GM23338 (cell line): ENCODE data around the gene RCSD1. TPM values are rescaled to one million over a fixed set of nuclear protein-coding genes. Genes with fewer than 3 reads are reported as not detected.

ENCODE experiments used
- ATAC-seq: fragments of 200-7000 bp; cut with Tn5 transposase; 3 replicates; pipeline ENCODE4 v1.9.1; 2020
- DNase-seq: peaks from one replicate; pipeline ENCODE4 v3.0.0-alpha.2; 2015; ENCODE audit warnings: low spot score
- H2AFZ ChIP-seq: fragments of 200-600 bp; sonication (generic); 2 replicates; pipeline ENCODE4 v1.8.0; 2016; ENCODE audit warnings: antibody characterized with exemption, mild to moderate bottlenecking, moderate library complexity
- H3F3A ChIP-seq: fragments of 200-600 bp; sonication (generic); replicated peaks from 2 replicates; pipeline ENCODE4 v1.8.0; 2017; ENCODE audit warnings: antibody characterized with exemption, mixed run types, low read depth
- H3K27ac ChIP-seq: fragments of 200-600 bp; sonication (generic); 2 replicates; pipeline ENCODE4 v1.6.1; 2016; ENCODE audit warnings: low read depth
- H3K27me3 ChIP-seq: fragments of 200-600 bp; sonication (generic); 2 replicates; pipeline ENCODE4 v1.8.0; 2016; ENCODE audit warnings: mild to moderate bottlenecking, mixed run types, moderate library complexity; ENCODE audit not compliant: insufficient read depth
- H3K36me3 ChIP-seq: fragments of 200-600 bp; sonication (generic); 2 replicates; pipeline ENCODE4 v1.8.0; 2016; ENCODE audit warnings: mild to moderate bottlenecking; ENCODE audit not compliant: insufficient read depth
- H3K4me1 ChIP-seq: fragments of 200-600 bp; sonication (generic); 2 replicates; pipeline ENCODE4 v1.8.0; 2016; ENCODE audit warnings: mild to moderate bottlenecking, moderate library complexity; ENCODE audit not compliant: insufficient read depth
- H3K4me2 ChIP-seq: fragments of 200-600 bp; sonication (generic); 2 replicates; pipeline ENCODE4 v1.7.1; 2017; ENCODE audit warnings: mixed run types
- H3K4me3 ChIP-seq: fragments of 200-600 bp; sonication (generic); 2 replicates; pipeline ENCODE4 v1.6.1; 2016; ENCODE audit warnings: mixed run types
- H3K79me2 ChIP-seq: fragments of 200-600 bp; sonication (generic); replicated peaks from 2 replicates; pipeline ENCODE4 v1.8.0; 2017; ENCODE audit warnings: mild to moderate bottlenecking; ENCODE audit not compliant: insufficient read depth
- H3K9me2 ChIP-seq: fragments of 200-600 bp; sonication (generic); 2 replicates; pipeline ENCODE4 v1.8.0; 2017; ENCODE audit not compliant: insufficient read depth
- H4K20me1 ChIP-seq: fragments of 200-600 bp; sonication (generic); replicated peaks from 2 replicates; pipeline ENCODE4 v1.8.0; 2017; ENCODE audit warnings: mild to moderate bottlenecking; ENCODE audit not compliant: insufficient read depth
- H3K27ac Mint-ChIP-seq: 2 replicates; pipeline ENCODE4 v1.8.0; 2020; ENCODE audit warnings: inconsistent platforms, mild to moderate bottlenecking, moderate library complexity, mixed read lengths
- H3K27me3 Mint-ChIP-seq: 3 replicates; pipeline ENCODE4 v1.8.0; 2022; ENCODE audit warnings: low read depth, mild to moderate bottlenecking, moderate library complexity, mixed read lengths, inconsistent platforms; ENCODE audit not compliant: insufficient read depth, poor library complexity
- H3K36me3 Mint-ChIP-seq: 3 replicates; pipeline ENCODE4 v1.8.0; 2021; ENCODE audit warnings: low read depth, mild to moderate bottlenecking, inconsistent platforms, moderate library complexity, mixed read lengths
- H3K4me1 Mint-ChIP-seq: 3 replicates; pipeline ENCODE4 v1.8.0; 2020; ENCODE audit warnings: mild to moderate bottlenecking, inconsistent platforms, mixed read lengths
- H3K4me3 Mint-ChIP-seq: 3 replicates; pipeline ENCODE4 v1.8.0; 2021; ENCODE audit warnings: moderate library complexity, mild to moderate bottlenecking, inconsistent platforms, mixed read lengths
- H3K9me3 Mint-ChIP-seq: 3 replicates; pipeline ENCODE4 v1.8.0; 2020; ENCODE audit warnings: moderate library complexity, mild to moderate bottlenecking, inconsistent platforms, mixed read lengths
- CREB1 ChIP-seq: fragments of 250-450 bp; sonication (Bioruptor Pico); IDR thresholded peaks from 2 replicates; pipeline ENCODE4 v1.5.0; 2020; ENCODE audit warnings: low read depth, mild to moderate bottlenecking, moderate library complexity
- CTCF ChIP-seq, 2 experiments: fragments of 200-600 bp in 1 of 2; sonication (generic) in 1 of 2; conservative IDR thresholded peaks; 2 replicates each; pipeline versions ENCODE4 v1.5.1 to v1.6.1; 2016 to 2017; ENCODE audit warnings: antibody characterized with exemption in 2 of 2, low read depth in 2 of 2, mild to moderate bottlenecking in 2 of 2, moderate library complexity in 1 of 2
- ETS1 ChIP-seq: IDR thresholded peaks from 2 replicates; pipeline ENCODE4 v1.6.1; 2016; ENCODE audit warnings: antibody characterized with exemption
- EZH2 ChIP-seq: fragments of 200-600 bp; sonication (generic); IDR thresholded peaks from one replicate; pipeline ENCODE4 v1.8.0; 2017; ENCODE audit warnings: antibody characterized with exemption, mild to moderate bottlenecking, low read depth; ENCODE audit not compliant: unreplicated experiment
- EZH2phosphoT487 ChIP-seq: fragments of 200-600 bp; sonication (generic); IDR thresholded peaks from one replicate; pipeline ENCODE4 v1.8.1; 2018; ENCODE audit warnings: antibody characterized with exemption; ENCODE audit not compliant: unreplicated experiment
- JUNB ChIP-seq: IDR thresholded peaks from one replicate; pipeline ENCODE4 v1.6.1; 2016; ENCODE audit warnings: antibody characterized with exemption; ENCODE audit not compliant: unreplicated experiment
- NANOG ChIP-seq: IDR thresholded peaks from 2 replicates; pipeline ENCODE4 v1.6.1; 2016; ENCODE audit warnings: antibody characterized with exemption, borderline replicate concordance
- POLR2AphosphoS5 ChIP-seq: IDR thresholded peaks from 2 replicates; pipeline ENCODE4 v1.6.1; 2016; ENCODE audit warnings: antibody characterized with exemption, low read depth
- REST ChIP-seq: IDR thresholded peaks from one replicate; pipeline ENCODE4 v1.6.1; 2018; ENCODE audit warnings: antibody characterized with exemption; ENCODE audit not compliant: unreplicated experiment
- STAT1 ChIP-seq: IDR thresholded peaks from one replicate; pipeline ENCODE4 v1.6.1; 2016; ENCODE audit warnings: antibody characterized with exemption; ENCODE audit not compliant: unreplicated experiment
- ZNF114 ChIP-seq: fragments of 250-450 bp; sonication (Bioruptor Pico); IDR thresholded peaks from 2 replicates; pipeline ENCODE4 v1.5.0; 2020; ENCODE audit warnings: mild to moderate bottlenecking, moderate library complexity
- ZNF331 ChIP-seq: fragments of 250-450 bp; sonication (Bioruptor Pico); IDR thresholded peaks from 2 replicates; pipeline ENCODE4 v1.5.0; 2020; ENCODE audit warnings: low read depth, mild to moderate bottlenecking, moderate library complexity
- ZNF462 ChIP-seq: fragments of 250-450 bp; sonication (Bioruptor Pico); IDR thresholded peaks from 2 replicates; pipeline ENCODE4 v1.5.0; 2020; ENCODE audit warnings: mild to moderate bottlenecking, moderate library complexity
- polyA plus RNA-seq: library from polyadenylated mRNA; unstranded; fragments of >200 nt; fragmentation: Nextera tagmentation; extraction: Ambion mirVana; gene quantifications from 2 replicates; pipeline ENCODE4 v1.2.1, GENCODE V29; 2016
- total RNA-seq: library from RNA; depleted of rRNA; stranded (reverse); fragments of >200 nt; shearing (Covaris generic); gene quantifications from 2 replicates; pipeline ENCODE4 v1.2.3, GENCODE V29; 2014

The RCSD1 gene
- total and polyA plus RNA-seq, 2 experiments from 2014 or later = 0.18 to 0.73 TPM

- Mint-ChIP-seq H3K27ac (no peak overlapping the region), H3K4me1 (peaks cover 37% of the 10 kb centered on the region), H3K4me3 (no peak overlapping the region), H3K36me3 (peaks cover 8% of the 10 kb centered on the region), H3K27me3 (peaks cover 32% of the 10 kb centered on the region), H3K9me3 (peaks cover 9% of the 10 kb centered on the region)
- no peak overlapping the region for H3K4me3 ChIP-seq
- 0 out of 2 replicates have a peak, but pooled peaks cover 4% of the 10 kb centered on the region for H3F3A ChIP-seq
- ATAC-seq = no peak
- DNase-seq = no peak
- no peaks in the 10 kb centered on the region for H3K79me2 ChIP-seq
- H3K4me2 ChIP-seq = no peak overlapping the region
- H3K36me3 ChIP-seq = no peaks in the 10 kb centered on the region
- H4K20me1 ChIP-seq = no peaks in the 10 kb centered on the region
- no peak overlapping the region for H2AFZ ChIP-seq
- peaks cover 28% of the 10 kb centered on the region for H3K27me3 ChIP-seq
- H3K9me2 ChIP-seq = no peaks in the 10 kb centered on the region
- no peak overlapping the region for H3K27ac ChIP-seq
- H3K4me1 ChIP-seq = peaks cover 35% of the 10 kb centered on the region
- TF ChIP-seq EZH2phosphoT487 = no peak
- no peak for TF ChIP-seq ZNF114 (CRISPR knock-in tag)
- no peak for TF ChIP-seq REST
- no peak for TF ChIP-seq CREB1 (CRISPR knock-in tag)
- no peak for TF ChIP-seq POLR2AphosphoS5
- TF ChIP-seq NANOG = no peak
- no peak for TF ChIP-seq JUNB
- no peak for TF ChIP-seq STAT1
- TF ChIP-seq EZH2 = no peak
- TF ChIP-seq ETS1 = no peak
- TF ChIP-seq CTCF (conservative IDR thresholded peaks at IDR 0.05; ENCODE audit: low read depth in 2 of 2) = no peak
- TF ChIP-seq ZNF462 (CRISPR knock-in tag) = no peak
- no peak for TF ChIP-seq ZNF331 (CRISPR knock-in tag)
These were observed 80.8 kb downstream of the RCSD1 start for GRCh38 chr1:167710836-167711235.
